ENCODE data around the gene TRAF4. TPM values are rescaled to one million over a fixed set of nuclear protein-coding genes. Genes with fewer than 3 reads are reported as not detected.

TRAF4 gene
- total RNA-seq, 1 experiment from 2014 or later: 227 TPM

DNA sequence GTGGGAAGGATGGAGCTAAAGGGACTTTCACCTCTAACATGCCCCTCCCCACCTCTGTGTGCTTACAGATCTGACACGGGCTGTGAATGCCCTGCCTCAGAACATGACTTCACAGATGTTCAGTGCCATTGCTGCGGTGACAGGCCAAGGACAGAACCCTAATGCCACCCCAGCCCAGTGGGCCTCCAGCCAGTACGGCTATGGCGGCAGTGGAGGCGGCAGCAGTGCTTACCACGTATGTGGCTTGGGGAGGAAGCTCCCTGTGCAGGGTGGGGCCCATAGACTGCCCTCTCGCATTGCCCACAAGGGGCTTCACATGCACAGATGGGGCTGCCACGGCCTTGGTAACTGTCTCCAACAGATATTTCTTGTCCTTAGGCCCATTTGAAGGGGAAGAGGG, 43.5 kb upstream of the TRAF4 start:
- H3K27ac ChIP-seq (ENCODE audit: insufficient read length, low read depth, low read length): no peak overlapping the region
- no peak overlapping the region for H3K56ac ChIP-seq (ENCODE audit: insufficient read length, low read depth, low read length)
- H3K9me3 ChIP-seq (ENCODE audit: control insufficient read depth, low read depth, low read length): no peaks in the 10 kb centered on the region
- Mint-ChIP-seq H3K4me1 (peaks cover 14 to 17% of the 10 kb centered on the region in 2 experiments), H3K4me3 (no peak overlapping the region), H3K27me3 (ENCODE audit: low read depth) (no peaks in the 10 kb centered on the region), H3K9me3 (no peaks in the 10 kb centered on the region), H3K36me3 (ENCODE audit: insufficient read depth in 1 of 3, low read depth in 3 of 3) (peaks cover 43 to 94% (median 87%) of the 10 kb centered on the region in 3 experiments; a peak in 6 of 7 replicates), H3K27ac (no peak overlapping the region; a peak in 1 of 7 replicates)
- H2BK15ac ChIP-seq (ENCODE audit: low read depth, low read length): no peak overlapping the region
- no peak overlapping the region for H2AFZ ChIP-seq (ENCODE audit: low read length)
- no peaks in the 10 kb centered on the region for H3K4me1 ChIP-seq (ENCODE audit: insufficient read depth, low read length)
- no peak overlapping the region for H3K4ac ChIP-seq (ENCODE audit: low read depth, low read length)
- no peak overlapping the region for H3K23ac ChIP-seq (ENCODE audit: insufficient read length, low read depth, low read length)
- H3K9ac ChIP-seq (ENCODE audit: extremely low read depth, insufficient read length, low read length): no peak overlapping the region
- no peak overlapping the region for H3K4me2 ChIP-seq (ENCODE audit: insufficient read depth, insufficient read length, low read length)
- H3K14ac ChIP-seq (ENCODE audit: insufficient read depth, low read length): no peak overlapping the region
- TF ChIP-seq, protein P1, sequence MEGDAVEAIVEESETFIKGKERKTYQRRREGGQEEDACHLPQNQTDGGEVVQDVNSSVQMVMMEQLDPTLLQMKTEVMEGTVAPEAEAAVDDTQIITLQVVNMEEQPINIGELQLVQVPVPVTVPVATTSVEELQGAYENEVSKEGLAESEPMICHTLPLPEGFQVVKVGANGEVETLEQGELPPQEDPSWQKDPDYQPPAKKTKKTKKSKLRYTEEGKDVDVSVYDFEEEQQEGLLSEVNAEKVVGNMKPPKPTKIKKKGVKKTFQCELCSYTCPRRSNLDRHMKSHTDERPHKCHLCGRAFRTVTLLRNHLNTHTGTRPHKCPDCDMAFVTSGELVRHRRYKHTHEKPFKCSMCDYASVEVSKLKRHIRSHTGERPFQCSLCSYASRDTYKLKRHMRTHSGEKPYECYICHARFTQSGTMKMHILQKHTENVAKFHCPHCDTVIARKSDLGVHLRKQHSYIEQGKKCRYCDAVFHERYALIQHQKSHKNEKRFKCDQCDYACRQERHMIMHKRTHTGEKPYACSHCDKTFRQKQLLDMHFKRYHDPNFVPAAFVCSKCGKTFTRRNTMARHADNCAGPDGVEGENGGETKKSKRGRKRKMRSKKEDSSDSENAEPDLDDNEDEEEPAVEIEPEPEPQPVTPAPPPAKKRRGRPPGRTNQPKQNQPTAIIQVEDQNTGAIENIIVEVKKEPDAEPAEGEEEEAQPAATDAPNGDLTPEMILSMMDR (conservative IDR thresholded peaks at IDR 0.05): no peak
- no peak for DNase-seq
- H3T11ph ChIP-seq (ENCODE audit: low read length): no peak overlapping the region
- H4K5ac ChIP-seq (ENCODE audit: insufficient read length, low read depth, low read length): no peak overlapping the region
- H2BK20ac ChIP-seq (ENCODE audit: low read depth, low read length, poor library complexity, severe bottlenecking): no peak overlapping the region
- no peak overlapping the region for H4K8ac ChIP-seq (replicated peaks; ENCODE audit: insufficient read length, low read depth, low read length)
- no peaks in the 10 kb centered on the region for H3K23me2 ChIP-seq (ENCODE audit: insufficient read length, low read depth, low read length, poor library complexity, severe bottlenecking)
- no peaks in the 10 kb centered on the region for H3K79me1 ChIP-seq (ENCODE audit: insufficient read depth, low read depth, low read length, poor library complexity, severe bottlenecking)
- H2BK5ac ChIP-seq (ENCODE audit: insufficient read length, low read length): no peak overlapping the region
- H2BK120ac ChIP-seq (ENCODE audit: low read depth, low read length, poor library complexity, severe bottlenecking): no peak overlapping the region
- no peaks in the 10 kb centered on the region for H3K27me3 ChIP-seq (ENCODE audit: insufficient read depth, low read length)
- no CpG with 5 or more reads among the region's 8 CpGs for WGBS (ENCODE audit: extremely low coverage, insufficient read length, low lambda C conversion rate)
- H4K91ac ChIP-seq (ENCODE audit: insufficient read length, low read depth, low read length): no peak overlapping the region
- H4K20me1 ChIP-seq (ENCODE audit: control insufficient read depth, insufficient read depth, insufficient read length): peaks cover 4% of the 10 kb centered on the region
- no peak overlapping the region for H2BK12ac ChIP-seq (ENCODE audit: insufficient read length, low read depth, low read length)
- no peak overlapping the region for H2AK5ac ChIP-seq (ENCODE audit: insufficient read length, low read length)
- no peak overlapping the region for H3K18ac ChIP-seq (ENCODE audit: insufficient read length, low read depth, low read length)
- no peaks in the 10 kb centered on the region for H3K79me2 ChIP-seq (ENCODE audit: insufficient read depth, low read length)
